GM19043 (cell line): ENCODE measurements around the gene POLR2L.

Experiments
- ATAC-seq: cut with Tn5 transposase; IDR thresholded peaks from one replicate; pipeline ENCODE4 v1.9.1; 2021; ENCODE audit warnings: low read depth; ENCODE audit not compliant: unreplicated experiment

Gene POLR2L

DNA sequence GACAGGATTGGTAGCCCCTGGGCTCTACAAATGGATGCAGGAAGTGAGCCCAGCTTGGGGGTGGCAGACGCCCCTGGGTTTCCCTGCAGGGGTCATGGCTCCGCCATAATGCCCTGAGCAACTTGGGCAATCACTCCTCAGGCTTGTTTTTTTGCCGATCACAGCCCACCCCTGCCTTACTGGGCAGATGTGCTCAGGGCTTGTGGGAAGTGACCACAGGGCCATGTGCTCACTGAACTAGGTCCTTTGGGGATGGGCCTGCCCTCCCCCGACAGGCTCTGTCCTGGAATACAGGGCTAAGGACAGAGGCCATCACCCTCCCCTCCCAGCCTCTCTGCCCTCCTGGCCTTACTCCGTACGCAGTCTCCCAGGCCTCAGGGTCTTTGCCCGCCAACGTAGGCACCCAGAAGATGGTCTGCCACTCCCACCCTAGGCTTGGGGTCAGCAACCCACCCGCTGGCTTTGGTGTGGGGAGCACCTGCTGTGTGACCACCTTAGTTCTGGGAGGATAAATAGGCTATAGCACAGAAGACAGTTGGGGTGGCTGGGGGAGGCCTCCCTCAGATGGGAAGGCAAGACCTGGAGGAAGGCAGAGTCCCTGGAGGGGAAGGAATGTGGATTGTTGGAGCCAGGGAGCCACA, 28.8 kb downstream of the POLR2L start:
- ATAC-seq, result no peak

DNA sequence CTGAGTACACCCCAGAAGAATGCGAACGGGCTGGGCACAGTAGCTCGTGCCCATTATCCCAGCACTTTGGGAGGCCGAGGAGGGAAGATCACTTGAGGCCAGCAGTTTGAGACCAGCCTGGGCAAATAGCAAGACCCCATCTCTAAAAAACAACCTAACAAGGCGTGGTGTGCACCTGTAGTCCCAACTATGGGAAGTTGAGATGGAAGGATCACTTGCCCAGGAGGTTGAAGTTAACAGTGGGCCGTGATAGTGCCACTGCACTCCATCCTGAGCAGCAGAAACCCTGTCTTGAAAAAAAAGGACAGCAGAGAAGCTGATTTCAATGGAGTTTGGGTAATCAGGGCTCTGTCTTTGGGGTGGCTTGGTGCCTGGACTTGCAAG, 29.3 kb downstream of the POLR2L start:
- ATAC-seq, result no peak

DNA sequence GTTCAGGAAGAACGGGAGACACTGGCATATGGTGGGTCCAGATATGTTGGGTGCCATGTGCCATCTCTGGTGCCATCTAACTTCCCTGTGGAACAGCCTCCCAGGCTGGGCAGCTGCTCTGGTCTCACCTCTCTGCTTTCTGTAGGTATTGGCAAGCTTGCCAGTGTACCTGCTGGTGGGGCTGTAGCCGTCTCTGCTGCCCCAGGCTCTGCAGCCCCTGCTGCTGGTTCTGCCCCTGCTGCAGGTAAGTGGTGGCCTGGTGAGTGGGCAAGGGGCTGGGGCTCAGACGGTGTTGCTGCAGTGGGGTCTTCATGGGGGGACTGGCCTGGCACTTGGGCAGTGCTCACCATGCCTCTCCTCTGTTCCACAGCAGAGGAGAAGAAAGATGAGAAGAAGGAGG, 29.9 kb downstream of the POLR2L start:
- no peak for ATAC-seq

DNA sequence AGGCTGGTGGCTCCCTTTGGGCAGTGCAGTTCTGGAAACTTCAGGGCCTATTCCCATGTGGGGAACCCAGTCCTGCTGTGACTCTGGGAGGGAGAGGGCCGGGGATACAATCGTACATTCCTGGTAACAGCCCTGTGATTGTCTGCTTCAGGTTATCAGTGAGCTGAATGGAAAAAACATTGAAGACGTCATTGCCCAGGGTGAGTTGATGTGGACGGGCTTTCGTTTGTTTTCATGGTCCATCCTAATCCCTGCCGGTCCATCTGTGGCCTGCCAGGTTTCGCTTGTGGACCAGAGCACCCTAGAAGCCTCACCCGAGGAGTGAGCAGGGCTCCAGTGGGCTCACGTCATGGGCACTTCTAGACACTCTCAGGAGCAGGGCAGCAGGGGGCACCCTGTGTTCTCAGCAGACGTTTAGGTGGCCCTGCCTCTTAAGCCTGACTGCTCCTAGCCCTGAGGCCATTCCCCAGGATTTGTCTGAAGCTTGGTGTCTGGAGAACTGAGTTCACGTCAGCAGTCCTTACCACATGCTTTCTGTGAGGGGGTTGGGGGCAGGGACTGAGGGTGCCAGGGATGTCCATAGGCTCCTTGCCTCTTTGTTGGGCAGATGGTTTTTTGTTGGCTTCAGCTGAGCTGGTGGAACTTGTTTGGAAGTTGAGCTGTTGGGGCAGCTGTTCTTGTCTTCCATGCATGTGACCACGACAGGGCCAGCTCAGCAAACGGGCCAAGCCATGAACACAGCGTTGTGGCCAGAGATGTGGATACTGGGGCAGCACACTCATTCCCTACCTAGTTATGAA, 30.7 kb downstream of the POLR2L start:
- no peak for ATAC-seq

DNA sequence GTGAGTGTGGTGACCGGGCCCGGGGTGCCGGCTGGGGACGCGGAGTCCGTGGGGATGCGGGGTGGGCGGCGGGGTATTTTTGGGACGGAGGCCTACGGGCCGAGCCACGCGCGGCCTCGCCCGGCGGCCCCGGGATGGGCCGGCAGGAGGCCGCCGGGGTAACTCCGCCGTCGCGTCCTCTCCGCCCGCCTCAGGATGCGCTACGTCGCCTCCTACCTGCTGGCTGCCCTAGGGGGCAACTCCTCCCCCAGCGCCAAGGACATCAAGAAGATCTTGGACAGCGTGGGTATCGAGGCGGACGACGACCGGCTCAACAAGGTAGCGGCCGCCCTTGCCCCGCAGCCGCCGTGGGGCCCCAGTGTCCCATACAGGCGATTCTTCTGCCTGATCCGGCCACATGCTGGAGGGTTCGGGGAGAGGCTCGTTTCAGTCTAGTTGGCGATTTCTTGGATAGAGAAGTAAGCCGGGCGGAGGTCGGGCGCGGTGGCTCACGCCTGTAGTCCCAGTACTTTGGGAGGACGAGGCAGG, 32.2 kb downstream of the POLR2L start:
- ATAC-seq, result no peak

DNA sequence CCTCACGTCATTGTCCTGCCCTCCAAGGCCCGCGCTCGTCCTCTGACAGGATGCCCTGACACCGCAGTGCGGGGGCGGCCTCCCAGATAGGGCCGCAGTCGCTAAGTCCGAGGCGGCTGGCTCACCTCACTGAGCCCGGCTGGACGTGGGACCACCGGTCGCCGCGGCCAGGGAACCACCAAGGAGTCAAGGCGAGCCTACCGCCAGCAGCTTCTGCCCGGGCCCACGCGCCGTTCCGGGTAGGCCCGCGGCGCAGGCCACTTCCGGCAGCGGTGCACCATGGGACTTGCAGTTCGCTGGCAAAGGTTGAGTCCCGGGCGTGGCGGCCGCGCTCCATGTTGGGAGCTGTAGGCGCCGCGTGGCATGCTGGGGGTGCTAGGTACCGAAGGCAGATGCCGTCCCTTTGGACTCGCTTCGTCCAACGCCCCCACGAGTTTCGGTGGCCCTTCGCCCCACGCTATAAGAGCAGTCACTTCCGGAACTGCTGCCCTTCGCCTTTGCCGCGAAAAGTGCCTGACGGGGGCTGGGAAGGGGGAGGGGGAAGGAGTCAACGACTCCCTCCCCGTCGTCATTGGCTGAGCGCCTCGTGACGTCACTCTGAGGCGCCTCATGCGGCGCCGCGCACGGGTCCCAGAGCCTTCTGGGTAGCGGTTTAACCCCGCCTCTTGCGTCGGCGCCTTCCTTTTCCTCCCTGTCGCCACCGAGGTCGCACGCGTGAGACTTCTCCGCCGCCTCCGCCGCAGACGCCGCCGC, 32.9 kb downstream of the POLR2L start, which contains the start of gene RPLP2:
TSS of gene RPLP2 (plus strand) at position 681 of the 753 bp plus-strand sequence. CDS start 268 bp downstream, outside the sequence.
- peak; percentile 65 for ATAC-seq

DNA sequence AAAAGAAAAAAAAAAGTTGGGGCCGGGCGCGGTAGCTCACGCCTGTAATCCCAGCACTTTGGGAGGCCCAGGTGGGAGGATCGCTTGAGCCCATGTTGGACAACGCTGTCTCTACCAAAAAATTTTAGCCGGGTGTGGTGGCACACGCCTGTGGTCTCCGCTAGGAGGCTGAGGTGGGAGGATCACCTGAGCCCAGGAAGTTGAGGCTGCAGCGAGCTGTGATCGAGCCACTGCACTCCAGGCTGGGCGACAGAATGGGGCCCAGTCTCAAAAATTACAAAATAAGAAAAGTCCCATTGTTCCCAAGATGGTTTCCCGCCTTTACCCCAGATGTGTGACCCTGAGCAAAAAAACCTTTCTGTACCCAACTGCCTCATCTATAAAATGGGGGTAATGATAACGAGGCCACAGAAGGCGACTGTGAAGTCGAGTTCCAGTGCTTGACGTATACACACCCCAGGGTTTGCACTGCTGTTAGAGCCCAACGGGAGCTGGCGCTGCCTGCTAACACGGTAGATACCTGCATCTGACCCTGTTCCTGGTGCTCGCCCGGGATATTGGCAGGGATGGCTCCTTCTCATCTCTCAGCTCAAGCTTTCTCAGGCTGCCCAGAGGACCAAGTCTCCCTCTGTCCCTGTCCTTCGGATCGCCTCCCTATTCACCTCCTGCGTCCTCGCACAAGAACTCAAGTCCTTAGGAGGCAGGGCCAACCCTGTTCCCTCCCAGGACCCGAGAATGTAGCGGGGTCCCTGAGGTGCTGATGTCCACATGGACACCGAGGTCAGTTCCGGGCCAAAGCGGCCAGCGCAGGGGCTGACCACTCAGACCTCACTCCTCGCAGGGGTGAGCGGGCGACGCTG, 33.7 kb downstream of the POLR2L start:
- ATAC-seq, result no peak

DNA sequence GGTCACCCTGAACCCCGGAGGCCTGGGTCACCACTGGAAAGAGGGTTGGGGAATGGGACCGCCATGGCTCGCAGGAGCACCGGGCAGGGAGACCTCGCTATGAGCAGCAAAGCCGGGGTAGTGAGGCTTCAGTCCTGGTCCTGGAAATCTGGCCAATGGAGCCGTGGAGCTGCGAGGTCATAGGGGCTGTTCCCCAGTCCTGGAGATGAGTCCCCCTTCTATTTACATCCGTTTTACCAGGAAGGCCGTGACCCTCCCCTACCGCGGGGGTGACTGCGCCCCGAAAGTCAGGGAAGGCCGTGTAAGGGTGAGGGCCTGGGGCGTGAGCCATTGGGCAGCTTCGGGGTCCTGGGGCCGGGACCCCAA, 37.7 kb downstream of the POLR2L start:
- ATAC-seq, result no peak

DNA sequence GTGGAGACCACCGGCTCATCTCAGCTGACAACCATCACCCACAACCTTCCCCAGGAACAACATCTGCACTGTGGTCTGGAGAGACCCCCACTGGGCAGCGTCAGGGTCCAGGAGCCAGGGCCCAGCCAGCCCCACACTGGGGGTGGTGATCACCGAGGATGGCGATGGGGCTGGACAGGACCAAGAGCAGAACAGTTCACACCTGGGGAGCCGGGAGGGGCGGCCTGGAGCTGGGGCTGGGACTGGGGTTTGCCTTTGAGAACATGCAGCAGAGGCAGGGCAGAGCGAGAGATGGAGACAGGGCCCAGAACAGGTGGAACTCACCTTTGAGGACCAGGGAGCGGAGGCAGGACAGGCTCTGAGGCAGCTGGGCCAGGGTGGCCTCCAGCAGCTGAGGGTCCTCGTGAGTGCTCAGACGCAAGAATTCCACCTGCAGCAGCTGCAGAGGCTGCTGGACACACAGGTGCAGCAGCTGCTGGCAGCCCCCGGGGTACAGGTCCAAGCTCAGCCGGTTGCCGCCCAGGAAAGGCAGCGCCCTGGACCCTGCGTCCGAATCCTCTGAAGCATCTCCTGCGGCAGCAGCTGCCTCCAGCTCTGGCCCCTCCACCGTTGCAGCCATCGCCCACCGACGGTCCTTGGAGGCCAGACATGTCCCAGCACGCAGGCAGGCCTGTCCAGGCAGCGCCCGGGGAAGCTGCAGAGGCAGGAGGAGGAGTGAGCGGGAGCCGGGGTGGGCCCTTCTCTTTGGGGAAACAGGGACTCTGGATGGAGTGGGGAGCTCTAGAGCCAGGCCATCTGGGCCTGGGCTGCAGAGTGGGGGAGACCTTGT, 38.3 kb downstream of the POLR2L start:
- no peak for ATAC-seq

DNA sequence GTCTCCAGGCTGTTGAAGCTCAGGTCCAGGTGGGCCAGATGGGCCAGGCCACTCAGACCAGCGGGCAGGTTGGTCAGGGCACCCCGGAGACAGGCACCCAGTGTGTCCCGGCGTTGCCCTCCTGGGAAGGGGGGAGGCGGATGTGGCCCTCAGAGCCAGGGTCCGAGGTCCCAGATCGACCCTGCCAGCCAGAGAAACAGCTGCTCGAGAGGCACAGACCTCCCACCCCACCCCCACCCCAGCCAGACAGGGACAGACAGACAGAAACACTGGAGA, 38.9 kb downstream of the POLR2L start:
- no peak for ATAC-seq

DNA sequence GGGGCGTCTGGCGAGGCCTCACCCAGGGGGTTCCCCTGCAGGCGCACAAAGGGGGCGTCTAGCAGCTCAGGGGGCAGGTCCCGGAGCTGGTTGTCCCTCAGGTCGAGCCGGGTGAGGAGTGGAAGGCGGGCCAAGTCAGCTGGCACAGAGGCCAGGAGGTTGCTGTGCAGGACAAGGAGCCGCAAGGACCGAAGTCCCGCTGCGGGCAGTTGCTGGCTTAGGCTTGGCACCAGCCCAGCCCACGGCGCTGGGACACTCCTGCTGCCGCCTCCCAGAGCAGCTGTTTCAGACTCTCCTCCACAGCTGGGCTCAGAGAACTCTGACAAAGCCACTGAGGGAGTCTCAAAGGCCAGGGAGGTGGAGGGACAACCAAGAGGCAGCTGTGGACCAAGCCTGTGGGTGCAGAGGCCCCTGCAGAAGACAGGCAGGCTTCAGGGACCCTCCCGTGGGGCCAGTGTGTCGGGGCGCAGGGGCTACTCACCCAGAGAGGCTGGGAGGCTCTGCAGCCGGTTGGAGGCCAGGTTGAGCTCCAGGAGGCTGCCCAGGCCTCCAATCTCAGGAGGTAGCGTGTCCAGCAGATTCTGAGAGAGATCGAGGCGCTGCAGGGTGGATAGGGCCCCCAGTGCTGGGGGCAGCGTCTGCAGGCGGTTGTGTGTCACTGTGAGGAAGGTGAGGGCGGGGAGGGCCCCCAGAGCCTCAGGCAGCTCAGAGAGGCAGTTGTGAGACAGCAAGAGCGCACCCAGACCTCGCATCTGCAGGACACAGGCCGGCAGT, 39.4 kb downstream of the POLR2L start:
- no peak for ATAC-seq

DNA sequence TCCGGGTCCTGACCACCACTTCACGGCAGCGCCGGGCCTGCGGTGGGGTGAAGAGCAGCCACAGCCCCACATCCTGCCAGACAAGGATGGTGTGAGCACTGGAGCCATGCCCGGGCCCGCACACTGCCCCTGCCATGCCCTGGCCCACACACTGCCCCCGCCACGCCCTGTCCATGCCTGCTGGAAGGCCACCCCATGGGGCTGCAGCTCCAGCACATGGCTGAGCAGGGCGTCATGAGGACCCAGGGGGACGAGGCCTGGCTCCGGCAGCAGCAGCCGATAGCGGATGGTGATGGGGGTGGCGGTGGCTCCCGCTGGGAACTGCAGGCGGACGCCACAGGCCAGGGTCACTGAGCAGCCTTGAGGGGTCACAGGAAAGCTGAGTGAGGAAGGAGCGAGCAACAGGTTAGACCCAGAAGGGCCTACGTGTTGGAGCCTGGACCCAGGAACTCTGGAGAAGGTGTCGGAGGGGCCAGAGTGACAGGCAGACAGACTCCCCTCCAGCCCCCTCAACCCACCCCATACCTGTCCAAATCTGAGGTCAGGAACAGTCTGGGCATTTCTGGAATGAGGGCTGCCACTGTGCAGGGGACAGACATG, 40.2 kb downstream of the POLR2L start:
- no peak for ATAC-seq

DNA sequence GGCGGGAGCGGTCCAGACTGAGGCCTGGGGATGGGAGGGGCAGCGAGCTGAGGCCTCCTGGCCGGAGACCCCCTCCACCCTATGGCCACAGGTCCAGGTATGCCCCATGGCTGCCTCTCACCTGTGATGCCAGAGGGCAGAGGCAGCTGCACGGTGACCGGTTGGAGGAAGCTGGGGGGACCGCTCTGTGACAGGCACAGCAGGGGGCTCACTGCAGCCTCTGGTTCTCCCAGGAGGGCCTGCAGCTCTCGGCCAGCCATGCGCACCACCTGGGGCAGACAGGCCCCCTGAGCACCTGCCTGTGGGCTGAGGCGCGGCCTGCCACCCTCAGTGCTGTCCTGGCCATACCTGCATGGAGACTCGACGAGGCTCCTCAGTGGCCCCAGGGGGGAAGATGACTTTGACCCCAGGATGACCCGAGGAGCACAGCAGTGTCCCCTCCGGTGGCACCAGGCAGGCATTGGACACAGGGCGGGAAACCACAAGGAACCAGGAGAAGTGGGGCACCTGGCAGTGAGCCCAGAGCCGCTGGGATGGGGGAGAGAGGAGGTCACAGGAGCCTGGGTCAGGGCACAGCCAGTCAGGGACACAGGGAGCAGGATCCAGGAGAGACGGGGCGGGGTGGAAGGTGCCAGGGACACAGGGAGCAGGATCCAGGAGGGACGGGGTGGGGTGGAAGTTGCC, 41.1 kb downstream of the POLR2L start:
- no peak for ATAC-seq

DNA sequence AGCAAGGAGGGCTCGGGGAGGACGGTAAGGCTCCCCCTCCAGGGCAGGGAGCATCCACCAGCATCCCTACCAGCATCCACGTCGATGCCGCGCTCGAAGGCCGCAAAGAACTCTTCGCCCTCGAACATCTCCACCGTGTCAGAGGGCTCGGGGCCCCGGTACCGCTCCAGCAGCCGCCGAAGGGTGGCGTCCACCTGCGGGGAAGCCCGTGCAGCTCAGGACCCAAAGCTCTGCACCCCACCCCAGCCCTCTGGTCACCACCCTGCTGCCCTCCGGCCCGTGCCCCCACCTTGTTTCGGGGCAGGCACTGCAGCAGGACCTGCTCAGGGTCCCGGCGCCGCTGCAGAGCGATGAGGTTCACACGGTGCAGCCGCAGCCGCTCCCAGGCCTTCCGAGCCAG, 41.9 kb downstream of the POLR2L start:
- no peak for ATAC-seq

DNA sequence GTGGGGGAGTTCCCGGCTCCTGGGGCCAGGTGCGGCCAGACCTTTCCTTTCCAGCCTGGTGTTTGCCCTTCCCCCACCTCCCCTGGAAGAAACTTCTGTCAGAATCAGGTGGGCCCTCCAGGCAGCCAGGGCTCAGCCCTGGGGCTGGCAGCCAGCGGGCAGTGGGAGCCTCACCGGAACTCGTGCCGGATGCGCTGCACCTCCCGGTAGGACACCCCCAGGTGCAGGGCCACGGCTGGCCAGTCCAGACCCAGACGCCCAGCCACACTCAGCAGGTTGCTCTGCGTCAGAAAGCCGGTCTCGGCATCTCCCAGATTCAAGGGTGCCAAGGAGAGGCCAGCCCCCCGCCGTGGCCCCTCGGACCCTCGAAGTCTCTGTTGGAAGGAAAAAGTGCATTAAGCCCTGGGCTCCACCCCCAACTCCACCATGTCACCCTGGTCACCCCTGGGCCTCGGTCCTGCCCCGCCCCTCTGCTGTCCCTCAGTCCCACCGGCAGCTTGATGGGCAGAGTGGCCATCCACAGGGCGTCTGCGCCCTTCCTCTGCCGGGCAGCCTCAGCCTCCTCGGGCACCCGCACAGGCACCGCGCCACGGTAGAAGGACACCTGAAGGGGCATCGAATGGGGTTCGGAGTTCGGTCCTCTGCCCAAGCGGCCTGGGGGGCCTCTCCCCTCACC, 42.5 kb downstream of the POLR2L start:
- ATAC-seq, result no peak

DNA sequence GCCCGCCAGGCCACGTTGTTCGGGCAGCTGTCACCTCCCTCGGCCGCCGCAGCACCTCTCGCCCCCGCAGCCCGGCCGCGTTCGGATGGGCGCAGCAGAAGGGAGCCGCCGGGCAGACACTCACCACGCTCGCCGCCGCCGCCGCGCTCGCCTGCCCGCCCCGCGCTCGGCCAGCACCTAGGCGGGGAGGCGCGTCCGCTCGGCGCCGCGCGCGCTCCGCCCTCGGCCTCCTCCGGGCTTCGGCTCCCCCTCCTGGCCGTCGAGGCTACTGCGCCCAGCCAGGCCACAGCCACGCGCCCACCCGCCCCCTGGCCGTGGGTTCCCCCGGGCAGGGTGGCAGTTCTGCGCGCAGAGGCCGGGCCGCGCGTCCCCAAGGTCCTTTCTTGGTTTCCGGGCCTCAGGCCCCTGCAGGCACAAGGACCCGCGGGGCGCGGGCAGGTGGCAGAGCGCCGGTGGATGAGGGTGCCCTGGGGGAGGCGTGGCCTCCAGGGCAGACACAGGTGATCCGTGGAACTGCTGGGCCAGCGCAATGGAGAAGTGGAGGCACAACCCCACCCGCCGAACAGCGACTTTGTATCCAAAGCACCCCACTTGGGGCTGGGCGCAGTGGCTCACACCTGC, 44.1 kb downstream of the POLR2L start, which contains the start of gene SLC25A22:
TSS of gene SLC25A22 (minus strand) at position 189 of the 621 bp plus-strand sequence. CDS start 3,275 bp downstream, outside the sequence.
- ATAC-seq, result peak; percentile 65
